Testis (tissue), 3 donors: Measurements from ENCODE around the gene PRG2. TPM values are rescaled to one million over a fixed set of nuclear protein-coding genes. Genes with fewer than 3 reads are reported as not detected.

Source experiments
- DNase-seq: peaks from one replicate; pipeline ENCODE4 v3.0.0-alpha.2; 2019
- H3K27ac ChIP-seq, 2 donors: fragments of 200-600 bp; sonication (generic); one replicate each; pipeline ENCODE4 v1.5.1; 2019
- H3K27me3 ChIP-seq: fragments of 200-600 bp; sonication (generic); one replicate; pipeline ENCODE4 v1.5.1; 2019
- H3K36me3 ChIP-seq: fragments of 200-600 bp; sonication (generic); one replicate; pipeline ENCODE4 v1.5.1; 2017; ENCODE audit warnings: low read depth; ENCODE audit errors: missing control alignments
- H3K4me1 ChIP-seq: fragments of 200-600 bp; sonication (generic); one replicate; pipeline ENCODE4 v1.5.1; 2019
- H3K4me3 ChIP-seq, 2 donors: fragments of 200-600 bp; sonication (generic); one replicate each; pipeline ENCODE4 v1.5.1; 2017 to 2019
- H3K9me3 ChIP-seq: fragments of 200-600 bp; sonication (generic); one replicate; pipeline ENCODE4 v1.5.1; 2017
- CTCF ChIP-seq, 3 experiments: fragments of 450-650 bp in 2 of 3; fragments of 200-600 bp in 1 of 3; sonication (generic) in 1 of 3; IDR thresholded peaks; one replicate each; pipeline ENCODE4 v1.5.1; 2016 to 2019; ENCODE audit warnings: antibody characterized with exemption in 3 of 3, mild to moderate bottlenecking in 2 of 3, moderate library complexity in 1 of 3
- POLR2A ChIP-seq: fragments of 450-650 bp; IDR thresholded peaks from one replicate; pipeline ENCODE4 v1.6.1; 2017; ENCODE audit warnings: antibody characterized with exemption, mild to moderate bottlenecking, moderate library complexity
- WGBS, 2 donors: methylation state at CpG; one replicate each; pipeline ENCODE4 v1.1.5; 2018; 5-methylcytosine and 5-hydroxymethylcytosine counted together
- intact Hi-C: fragments of 100-400 bp; cut with DNase I; formaldehyde crosslinking; loops from one replicate; pipeline ENCODE4 v1.15.1; 2023; ENCODE audit warnings: low total_unique reads
- polyA plus RNA-seq: library from polyadenylated mRNA; stranded (reverse); fragments of 350-450 nt; fragmentation: Illumina TruSeq; extraction: RNeasy Lipid Tissue Mini Kit (QIAGEN cat#74804); gene quantifications from one replicate; pipeline ENCODE4 v1.2.3, GENCODE V29; 2014; ENCODE audit warnings: low read depth, low replicate concordance; ENCODE audit not compliant: insufficient read depth
- total RNA-seq, 2 donors: library from RNA; depleted of rRNA; stranded (reverse); fragments of >200 nt; gene quantifications; one replicate each; pipeline ENCODE4 v1.2.3, GENCODE V29; 2016

Gene PRG2
- total and polyA plus RNA-seq, 3 donors from 2014 or later = not detected

- intact Hi-C loops = no loop called here
- Histone ChIP-seq H3K36me3 (no peaks in the 10 kb centered on the region), H3K27me3 (no peaks in the 10 kb centered on the region), H3K9me3 (no peaks in the 10 kb centered on the region), H3K4me3 (no peak overlapping the region), H3K27ac (no peak overlapping the region), H3K4me1 (no peaks in the 10 kb centered on the region)
- DNase-seq = peak; percentile 87
- WGBS, 2 donors = 19 to 29% methylated on average over 11 of the region's 11 CpGs
- TF ChIP-seq POLR2A = no peak
- peak; percentile 10 to 87 (median 79) for TF ChIP-seq CTCF (IDR thresholded peaks at IDR 0.05)
Observed at GRCh38 chr11:57345555-57346211, 44.8 kb downstream of the PRG2 start.

GRCh38 chr11:57344826-57345225 lies 45.6 kb downstream of the PRG2 start:
- whole genome bisulfite sequencing, 2 donors = 92 to 95% methylated on average over 10 of the region's 10 CpGs
- Histone ChIP-seq H3K27me3 (no peaks in the 10 kb centered on the region), H3K27ac (no peak overlapping the region), H3K36me3 (no peaks in the 10 kb centered on the region), H3K4me1 (no peaks in the 10 kb centered on the region), H3K9me3 (no peaks in the 10 kb centered on the region), H3K4me3 (no peak overlapping the region)
- intact Hi-C loops = no loop called here
- DNase-seq = no peak
- TF ChIP-seq POLR2A (no peak), CTCF (IDR thresholded peaks at IDR 0.05) (no peak)

GRCh38 chr11:57343825-57344224 lies 46.6 kb downstream of the PRG2 start:
- Histone ChIP-seq H3K27ac (no peak overlapping the region), H3K4me1 (no peaks in the 10 kb centered on the region), H3K9me3 (no peaks in the 10 kb centered on the region), H3K27me3 (no peaks in the 10 kb centered on the region), H3K36me3 (no peaks in the 10 kb centered on the region), H3K4me3 (no peak overlapping the region)
- TF ChIP-seq CTCF (IDR thresholded peaks at IDR 0.05) = no peak
- no peak for TF ChIP-seq POLR2A
- 69 to 89% methylated on average over 7 of the region's 7 CpGs for WGBS, 2 donors
- DNase-seq = no peak
- intact Hi-C loops = no loop called here

DNA sequence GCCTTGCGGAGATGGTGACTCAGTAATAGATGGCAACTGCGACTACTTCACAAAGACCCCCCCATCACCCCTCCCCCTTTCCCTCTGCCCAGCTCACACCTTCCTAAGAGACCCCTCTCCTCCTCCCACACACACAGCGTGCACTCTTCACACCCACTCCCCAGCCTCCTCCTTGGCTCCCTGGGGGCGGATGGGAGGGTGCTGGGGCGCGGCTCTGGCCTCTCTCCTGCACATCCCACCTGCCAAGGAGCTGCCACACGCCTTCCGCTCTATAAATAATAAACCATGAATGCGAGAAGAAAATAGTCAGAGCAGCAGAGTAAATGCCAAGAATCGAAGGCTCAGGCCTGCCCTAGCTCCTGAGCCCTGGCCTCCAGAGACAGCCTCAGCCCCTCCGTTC lies 47.7 kb downstream of the PRG2 start:
- no peaks in the 10 kb centered on the region for H3K9me3 ChIP-seq
- no peak overlapping the region for H3K4me3 ChIP-seq
- WGBS, 2 donors = 82 to 86% methylated on average over 11 of the region's 11 CpGs
- no peak for DNase-seq
- no peaks in the 10 kb centered on the region for H3K36me3 ChIP-seq
- no peaks in the 10 kb centered on the region for H3K27me3 ChIP-seq
- H3K27ac ChIP-seq = no peak overlapping the region
- TF ChIP-seq POLR2A = no peak
- TF ChIP-seq CTCF (IDR thresholded peaks at IDR 0.05) = no peak
- no peaks in the 10 kb centered on the region for H3K4me1 ChIP-seq
- intact Hi-C loops = no loop called here

- Histone ChIP-seq H3K27ac (no peak overlapping the region), H3K4me1 (no peaks in the 10 kb centered on the region), H3K9me3 (no peaks in the 10 kb centered on the region), H3K27me3 (no peaks in the 10 kb centered on the region), H3K36me3 (no peaks in the 10 kb centered on the region), H3K4me3 (no peak overlapping the region)
- no peak for TF ChIP-seq CTCF (IDR thresholded peaks at IDR 0.05)
- no peak for TF ChIP-seq POLR2A
- 79 to 88% methylated on average over 6 of the region's 6 CpGs for WGBS, 2 donors
- intact Hi-C loops = no loop called here
- DNase-seq = no peak
Observed at GRCh38 chr11:57341250-57341808, 49.1 kb downstream of the PRG2 start.
